Measurements from ENCODE around the gene XIST. TPM values are rescaled to one million over a fixed set of nuclear protein-coding genes. Genes with fewer than 3 reads are reported as not detected.

The XIST gene
- total RNA-seq: 0.10 and 0.33 TPM in 2 replicates

DNA sequence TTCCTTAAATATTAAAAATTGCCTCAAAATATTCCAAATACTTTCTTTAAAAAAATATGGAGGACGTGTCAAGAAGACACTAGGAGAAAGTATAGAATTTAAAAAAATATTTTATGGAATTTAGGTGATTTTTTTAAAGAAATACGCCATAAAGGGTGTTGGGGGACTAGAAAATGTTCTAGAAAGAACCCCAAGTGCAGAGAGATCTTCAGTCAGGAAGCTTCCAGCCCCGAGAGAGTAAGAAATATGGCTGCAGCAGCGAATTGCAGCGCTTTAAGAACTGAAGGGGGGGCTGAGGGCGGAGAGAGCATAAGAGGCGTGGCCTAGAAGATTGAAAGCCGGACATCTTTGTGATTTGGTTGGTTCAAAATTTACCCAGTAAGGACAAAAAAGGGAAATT, at the start of gene XIST:
Gene XIST (minus strand): TSS at position 248 of the 400 bp plus-strand sequence.

Small RNA genes within 50 kb of the gene (small RNA-seq; reads per million reads assigned to genes)
- not detected for gene RF01880

All from vein endothelial cell (primary cell).